ENCODE results near the gene FMN1.

The FMN1 gene

DNA sequence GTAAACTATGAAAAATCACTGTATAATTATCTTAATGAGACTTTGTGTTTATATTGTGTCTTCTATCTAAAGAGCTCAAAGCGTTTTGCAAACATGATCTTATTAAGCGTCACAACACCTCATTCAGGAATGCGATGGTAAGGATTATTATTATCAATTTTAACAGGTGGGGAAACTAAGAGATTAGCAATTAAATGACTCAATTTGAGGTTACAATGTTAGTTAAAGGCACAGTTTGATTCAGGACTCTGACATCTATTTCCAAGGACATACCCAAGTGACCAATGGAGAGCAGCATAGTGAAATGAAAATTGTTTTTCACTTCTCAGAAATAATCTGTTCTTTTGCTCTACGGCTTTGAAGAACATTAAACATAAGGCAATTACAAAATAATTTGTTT is 74.6 kb downstream of the FMN1 start:
- DNase-seq (ENCODE audit: low spot score), result no peak

DNA sequence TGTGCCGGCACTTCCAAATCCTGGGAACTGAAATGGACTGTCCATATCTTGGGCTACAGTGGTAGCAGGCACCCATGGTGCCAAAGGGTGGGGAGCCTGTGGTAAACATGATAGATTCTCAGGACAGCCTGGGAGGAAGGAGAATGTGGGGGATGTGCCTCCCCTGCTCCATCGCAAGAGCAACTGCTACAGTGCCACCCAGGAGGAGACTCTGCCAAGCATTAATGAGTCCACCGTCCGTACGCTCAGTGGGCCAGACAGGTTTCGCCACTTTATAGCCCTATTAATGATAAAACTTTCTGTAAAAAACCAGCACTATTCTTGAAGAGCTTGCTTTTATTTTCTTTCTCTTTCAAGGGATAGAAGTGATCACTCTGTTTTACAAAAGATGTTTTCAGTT is 75.2 kb downstream of the FMN1 start:
- DNase-seq (ENCODE audit: low spot score), result no peak

DNA sequence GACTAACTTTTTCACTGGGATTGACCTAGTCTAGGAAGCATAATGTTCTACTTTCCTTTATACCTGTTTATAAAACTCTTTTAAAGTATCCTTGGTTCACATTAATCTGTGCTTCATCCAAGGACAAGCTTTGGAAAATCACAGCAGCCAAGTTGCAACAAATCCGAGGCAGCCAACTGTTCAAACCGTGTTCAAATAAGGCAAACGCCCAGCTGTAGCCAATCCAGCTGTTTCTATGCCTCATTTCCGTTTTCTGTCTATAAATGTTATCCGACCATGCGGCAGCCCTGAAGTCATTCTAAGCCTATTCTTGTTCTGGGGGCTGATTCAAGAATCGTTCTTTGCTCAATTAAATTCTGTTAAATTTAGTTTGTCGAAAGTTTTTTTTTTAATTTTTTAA is 78.3 kb downstream of the FMN1 start:
- DNase-seq (ENCODE audit: low spot score), result no peak

DNA sequence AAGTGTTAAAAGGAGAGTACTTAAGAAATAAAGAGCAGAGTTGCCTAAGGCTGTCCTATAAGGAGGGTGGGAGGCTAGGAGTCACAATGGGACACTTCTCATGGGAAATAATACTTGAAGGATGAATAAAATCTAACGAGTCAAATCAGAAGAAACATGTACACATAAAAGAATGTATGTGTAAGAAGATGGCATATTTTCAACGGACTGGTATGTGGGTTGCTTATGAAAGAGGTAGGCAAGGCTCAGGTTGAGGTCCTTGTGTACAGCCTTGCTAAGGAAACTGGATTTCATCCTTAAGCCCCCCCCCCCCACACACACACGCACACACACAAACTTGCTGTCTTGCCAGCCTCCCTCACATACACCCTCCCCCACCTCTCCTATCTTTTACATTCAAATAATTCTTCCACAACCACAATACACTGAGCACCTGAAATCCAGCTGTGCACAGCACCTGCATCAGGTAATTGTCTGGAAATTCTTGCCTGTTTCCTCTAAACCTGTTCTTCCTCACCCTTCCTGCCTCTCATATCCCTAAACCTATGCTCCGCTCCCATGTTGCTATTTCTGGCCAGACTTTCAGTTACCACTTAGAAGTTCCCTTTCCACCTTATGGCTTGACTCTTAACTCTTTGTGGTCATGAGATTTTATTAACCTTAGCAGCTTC is 79.2 kb downstream of the FMN1 start:
- no peak for DNase-seq (ENCODE audit: low spot score)

DNA sequence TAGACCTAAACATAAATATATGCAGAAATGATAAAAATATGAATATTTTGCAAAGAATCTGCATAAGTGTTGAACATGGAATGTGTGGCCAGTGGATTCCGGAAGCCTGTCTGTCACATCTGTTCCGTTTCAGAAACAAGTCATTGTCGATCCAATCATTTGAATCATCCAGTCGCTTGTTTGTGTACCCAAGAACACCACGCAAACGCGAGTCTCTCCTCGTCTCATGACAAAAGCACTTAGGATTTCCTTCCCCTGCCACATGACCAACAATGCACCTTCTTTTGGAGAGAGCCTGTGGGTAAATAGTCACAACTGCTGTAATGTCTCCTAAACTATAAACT is 80.2 kb downstream of the FMN1 start:
- DNase-seq (ENCODE audit: low spot score), result no peak

DNA sequence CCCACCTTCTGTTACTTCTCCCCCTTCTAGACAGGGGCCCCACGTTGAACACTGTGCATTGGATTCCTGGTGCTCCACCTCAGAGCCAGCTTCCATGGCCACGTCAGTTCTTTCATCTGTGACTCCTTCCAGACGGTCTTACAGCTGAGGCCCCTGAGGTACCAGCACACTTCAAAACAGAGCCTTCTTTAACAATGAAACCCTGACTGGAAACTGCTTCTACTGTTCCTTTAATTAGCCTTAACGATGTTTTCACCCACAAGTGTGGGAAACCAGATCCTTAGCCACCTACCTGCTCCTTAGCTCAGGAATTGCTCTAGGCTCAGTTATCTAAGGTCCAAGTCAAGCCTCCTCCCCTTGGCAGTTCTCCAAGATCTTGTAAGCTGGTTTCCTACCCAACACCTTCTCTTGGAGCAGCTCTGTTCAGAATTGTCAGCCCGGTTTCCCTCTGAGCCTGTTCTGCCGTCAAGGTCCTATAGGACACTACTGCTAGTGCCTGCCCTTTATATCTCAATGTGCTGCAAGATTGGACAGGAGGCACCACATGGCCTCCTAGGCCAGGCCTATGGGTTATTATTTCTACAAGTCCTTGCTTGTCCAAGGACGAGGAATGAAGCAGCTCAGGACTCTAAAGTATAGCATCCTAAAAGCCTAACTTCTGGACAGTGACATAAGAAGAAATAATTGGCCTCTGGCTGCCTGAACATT is 80.7 kb downstream of the FMN1 start:
- no peak for DNase-seq (ENCODE audit: low spot score)

DNA sequence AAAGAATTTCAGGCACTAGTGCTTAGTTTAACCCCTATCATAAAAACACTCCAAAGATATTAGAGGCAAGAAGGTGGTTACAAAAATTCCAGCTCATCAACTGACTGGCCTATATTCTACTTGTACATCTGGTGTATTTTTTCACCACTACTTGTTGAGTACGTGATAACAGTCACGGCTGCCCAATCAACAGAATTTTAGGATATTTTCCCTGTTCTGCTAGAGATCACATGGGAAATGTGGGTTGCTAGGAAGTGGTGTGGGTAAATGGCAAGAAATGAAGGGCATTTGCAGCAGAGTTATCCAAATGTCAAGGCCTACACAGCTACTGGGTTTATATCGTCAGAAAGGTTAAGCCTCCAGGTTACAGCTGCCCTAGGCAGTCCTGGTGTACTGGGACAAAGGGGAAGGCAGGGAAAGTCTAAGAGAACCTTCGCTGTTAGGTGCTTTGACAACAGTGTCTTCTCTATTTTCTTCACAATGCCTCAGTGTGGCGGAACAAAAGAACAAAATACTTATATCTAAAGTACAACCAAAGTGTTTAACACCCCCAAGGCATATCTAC is 81.9 kb downstream of the FMN1 start:
- DNase-seq (ENCODE audit: low spot score), result peak; percentile 14

DNA sequence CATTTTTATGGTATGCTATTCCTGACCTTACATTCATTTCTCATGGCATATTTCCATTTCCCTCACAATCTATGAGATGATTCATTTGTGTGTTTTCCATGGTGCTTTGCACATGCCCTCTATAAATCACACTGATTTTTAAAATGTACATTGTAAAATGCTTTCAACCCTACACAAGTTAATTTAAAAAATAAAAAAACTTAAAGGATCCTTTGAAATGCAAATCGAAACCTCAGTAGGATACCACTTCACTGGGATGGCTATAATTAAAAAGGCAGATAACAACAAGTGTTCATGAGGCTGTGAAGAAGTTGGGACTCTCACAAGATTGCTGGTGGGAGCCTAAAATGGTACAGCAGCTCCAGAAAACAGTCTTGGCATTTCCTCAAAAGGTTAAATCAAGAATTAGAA is 83.5 kb downstream of the FMN1 start:
- DNase-seq (ENCODE audit: low spot score), result no peak

DNA sequence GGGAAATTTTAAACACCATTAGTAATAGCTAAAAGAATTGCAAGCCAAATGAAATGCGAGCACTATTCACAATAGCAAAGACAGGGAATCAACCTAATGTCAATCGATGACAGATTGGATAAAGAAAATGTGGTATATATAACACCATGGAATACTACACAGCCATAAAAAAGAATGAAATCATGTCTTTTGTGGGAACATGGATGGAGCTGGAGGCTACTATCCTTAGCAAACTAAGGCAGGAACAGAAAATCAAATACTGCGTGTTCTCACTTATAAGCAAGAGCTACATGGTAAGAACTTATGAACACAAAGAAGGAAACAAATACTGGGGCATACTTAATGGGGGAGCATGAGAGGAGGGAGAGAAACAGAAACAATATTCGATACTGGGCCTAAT is 85.2 kb downstream of the FMN1 start:
- no peak for DNase-seq (ENCODE audit: low spot score)

DNA sequence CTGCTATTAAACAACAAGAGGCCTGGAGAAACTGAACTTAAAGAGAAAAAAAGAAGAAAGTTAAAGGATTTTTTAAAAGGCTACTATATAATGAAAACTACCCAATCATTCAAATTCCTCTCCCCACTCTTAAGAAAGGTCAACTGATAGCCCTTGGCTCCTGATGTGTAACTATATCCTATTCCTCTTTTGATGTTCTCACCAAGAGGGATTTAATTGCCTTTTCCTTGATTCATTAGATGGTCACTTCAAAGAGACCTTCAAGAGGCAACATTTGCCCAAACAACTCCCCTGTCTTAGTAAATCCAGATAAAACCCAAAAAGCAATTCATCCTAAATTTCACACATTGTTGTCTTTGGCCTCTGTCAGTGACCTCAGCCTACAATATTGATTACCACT is 86.0 kb downstream of the FMN1 start:
- DNase-seq (ENCODE audit: low spot score), result no peak

DNA sequence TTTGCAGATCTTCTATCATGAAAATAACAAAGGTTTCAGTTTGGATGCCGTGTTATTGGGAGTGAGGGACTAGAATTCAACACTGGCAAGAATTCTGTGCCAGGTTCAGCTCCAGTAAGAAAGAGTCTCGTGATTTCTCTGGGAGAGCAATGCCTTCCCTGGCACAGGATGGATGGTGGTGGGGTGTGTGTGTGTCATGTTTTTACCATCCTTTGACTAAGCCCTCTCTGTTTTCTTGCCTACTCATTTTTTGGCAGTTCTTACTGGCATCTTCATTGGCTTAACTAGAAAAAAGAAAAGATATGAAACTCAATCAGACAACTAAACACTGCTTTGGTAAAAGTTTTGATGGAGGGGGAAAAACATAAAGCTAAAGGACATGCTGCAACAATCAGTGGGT is 86.6 kb downstream of the FMN1 start:
- DNase-seq (ENCODE audit: low spot score), result no peak

DNA sequence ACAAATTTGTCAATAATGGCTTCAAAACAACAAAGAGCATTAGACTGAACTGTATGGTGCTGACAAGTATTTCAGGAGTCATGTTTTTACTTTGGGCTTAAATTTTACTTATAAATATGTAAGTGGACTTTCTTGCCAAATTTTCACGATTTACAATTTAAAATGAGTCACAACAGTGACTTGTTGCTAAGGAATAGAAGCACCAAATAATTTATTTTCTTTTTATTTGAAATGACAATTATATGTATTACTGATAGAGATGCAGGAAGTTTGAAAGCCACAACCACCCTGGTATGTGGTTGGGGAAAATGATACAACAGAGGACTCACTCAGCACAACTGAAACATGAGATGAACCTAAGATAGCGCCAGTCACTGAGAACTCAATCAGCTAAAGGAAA is 90.3 kb downstream of the FMN1 start:
- peak; percentile 53 for DNase-seq (ENCODE audit: low spot score)

DNA sequence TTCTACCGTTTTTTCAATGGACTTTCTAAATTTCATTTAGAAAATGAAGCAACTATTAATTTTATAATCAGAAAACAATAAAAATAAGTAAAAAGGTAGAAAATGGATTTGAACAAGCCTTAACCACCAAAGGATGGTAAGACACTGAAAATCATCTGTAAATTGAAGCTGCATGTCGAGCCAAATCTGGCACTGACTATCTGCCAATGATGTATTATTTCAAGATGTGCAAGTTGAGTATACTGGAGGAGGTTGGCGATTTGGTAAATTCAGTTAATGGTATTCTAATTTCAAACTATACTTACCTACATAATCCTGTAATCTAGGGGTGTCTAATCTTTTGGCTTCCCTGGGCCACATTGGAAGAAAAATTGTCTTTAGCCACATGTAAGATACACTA is 93.5 kb downstream of the FMN1 start:
- no peak for DNase-seq (ENCODE audit: low spot score)

DNA sequence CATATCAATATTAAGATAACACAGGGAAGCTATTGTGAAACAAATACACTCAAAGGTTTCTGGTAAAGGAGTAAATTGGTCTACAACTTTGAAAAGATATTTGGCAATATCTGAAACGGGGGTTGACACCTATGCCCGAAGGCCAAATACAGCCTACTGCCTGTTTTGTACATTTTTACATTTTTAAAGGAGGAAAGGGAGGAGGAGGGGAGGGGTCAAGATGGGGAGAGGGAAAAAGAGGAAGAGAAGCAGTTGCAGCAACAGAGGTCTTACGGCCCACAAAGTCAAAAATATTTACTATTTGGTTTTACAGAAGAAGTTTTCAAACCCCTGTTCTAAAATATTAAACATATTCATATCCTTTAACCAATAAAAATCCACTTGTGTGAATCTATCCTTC is 94.2 kb downstream of the FMN1 start:
- no peak for DNase-seq (ENCODE audit: low spot score)

DNA sequence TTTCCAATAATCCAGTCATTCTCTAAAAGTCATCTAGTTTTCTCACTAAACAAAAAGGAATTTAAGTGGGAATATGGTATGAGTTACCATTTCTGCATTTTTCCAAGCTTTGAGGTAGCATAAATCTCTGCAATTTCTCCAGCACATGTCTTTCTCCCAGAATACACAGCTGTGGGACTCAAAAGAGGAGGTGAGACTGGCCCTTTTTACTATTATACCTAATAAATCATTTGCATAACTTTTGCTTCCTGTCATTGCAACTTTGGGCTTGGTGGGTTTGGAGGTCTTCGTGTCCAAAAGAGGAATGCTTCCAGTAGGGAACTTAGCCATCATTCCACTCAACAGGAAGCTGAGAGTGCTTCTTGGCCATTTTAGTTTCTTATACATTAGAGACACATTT is 94.8 kb downstream of the FMN1 start:
- DNase-seq (ENCODE audit: low spot score), result no peak

DNA sequence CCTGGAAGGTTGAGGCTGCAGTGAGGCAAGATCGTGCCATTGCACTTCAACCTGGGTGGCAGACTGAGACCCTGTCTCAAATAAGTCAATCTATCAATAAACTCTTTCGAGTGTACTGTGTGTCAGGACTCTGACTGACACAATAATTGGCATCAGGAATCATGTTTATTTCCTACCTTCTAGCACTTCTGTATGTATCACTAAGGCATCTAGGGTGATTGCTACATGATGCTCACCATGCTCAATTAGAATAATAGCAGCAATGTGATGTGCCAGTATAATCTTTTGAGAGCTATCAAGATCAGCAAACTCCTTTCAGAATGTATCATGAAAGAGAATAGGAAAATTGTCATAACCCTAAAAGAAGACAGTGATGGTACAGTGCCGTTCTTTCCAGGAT is 95.3 kb downstream of the FMN1 start:
- no peak for DNase-seq (ENCODE audit: low spot score)

DNA sequence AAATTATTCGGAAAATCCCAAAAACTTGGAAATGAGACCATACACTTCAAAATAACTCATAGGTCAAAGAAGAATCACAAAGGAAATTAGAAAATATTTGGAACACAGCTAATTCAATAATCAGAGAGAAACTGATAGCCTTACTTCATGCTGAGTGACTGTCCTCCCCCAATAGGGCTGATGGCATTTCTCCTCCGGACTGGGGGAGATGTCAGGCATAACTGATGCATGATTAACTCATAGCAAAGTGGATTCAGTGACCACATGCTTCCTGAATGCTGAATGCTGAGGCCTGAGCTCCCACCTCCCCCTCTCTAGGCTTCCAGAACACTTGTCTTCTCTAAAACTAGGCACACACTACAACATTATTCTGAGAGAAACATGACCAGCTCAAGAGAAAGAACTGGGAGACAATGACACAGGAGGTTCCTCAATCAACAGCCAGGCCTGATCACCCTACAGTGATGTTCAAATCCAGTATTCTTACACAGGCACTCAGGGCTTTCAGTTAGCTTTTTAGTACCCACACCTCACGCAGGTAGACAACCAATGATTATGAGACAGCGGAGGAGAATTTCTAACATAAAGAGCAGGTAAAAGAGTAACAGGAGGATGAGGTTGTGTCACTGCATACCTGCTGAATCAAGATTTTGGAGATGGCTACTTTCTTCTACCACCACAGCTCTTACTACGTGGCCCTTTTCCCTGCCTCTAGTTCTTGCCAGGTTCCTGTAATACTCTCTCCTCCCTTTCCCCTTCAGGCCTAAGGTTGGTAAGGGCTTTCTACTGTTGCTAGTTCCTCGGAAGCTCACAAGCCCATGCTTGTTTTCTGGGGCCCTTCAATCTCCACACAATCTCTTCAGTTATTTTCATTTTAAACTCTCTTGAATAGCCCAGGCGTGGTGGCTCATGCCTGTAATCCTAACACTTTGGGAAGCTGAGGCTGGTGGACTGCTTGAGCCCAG is 96.1 kb downstream of the FMN1 start:
- peak; percentile 93 for DNase-seq (ENCODE audit: low spot score)

DNA sequence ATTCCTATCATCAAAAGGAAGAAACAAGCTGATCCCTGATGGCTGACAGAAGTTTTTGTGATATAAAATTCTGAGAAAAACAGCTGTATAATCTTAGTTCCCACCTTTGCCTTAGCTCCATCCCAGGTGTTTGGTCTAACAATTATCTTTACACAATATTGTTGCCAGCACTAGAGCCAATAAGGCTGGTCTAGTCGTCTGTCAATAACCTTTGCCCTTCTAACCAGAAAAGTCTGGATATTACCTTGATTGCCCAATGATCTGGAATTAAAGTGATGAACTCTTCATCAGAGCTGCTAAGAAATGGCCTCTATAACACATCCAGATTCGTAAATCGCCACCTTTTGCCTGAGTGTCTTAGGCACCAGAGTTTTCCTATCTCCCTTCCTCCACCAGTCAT is 98.4 kb downstream of the FMN1 start:
- DNase-seq (ENCODE audit: low spot score), result no peak

DNA sequence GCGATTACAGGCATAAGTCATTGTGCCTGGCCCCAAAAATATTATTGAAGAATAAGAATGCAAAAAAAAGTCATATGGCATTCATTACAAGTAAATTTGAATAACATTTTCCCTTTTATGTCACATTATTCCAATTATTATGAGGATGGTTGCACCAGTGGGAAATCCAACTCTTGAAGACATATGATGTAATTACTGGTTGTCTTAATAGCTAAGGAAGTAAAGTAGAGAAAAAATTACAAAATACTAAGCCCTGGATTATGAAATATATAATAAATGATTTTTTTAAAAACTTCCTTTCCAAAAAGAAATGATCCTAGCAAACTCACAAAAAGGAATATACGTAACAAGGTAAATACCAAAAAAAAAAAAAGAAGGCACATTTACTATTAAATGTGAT is 98.9 kb downstream of the FMN1 start:
- no peak for DNase-seq (ENCODE audit: low spot score)

DNA sequence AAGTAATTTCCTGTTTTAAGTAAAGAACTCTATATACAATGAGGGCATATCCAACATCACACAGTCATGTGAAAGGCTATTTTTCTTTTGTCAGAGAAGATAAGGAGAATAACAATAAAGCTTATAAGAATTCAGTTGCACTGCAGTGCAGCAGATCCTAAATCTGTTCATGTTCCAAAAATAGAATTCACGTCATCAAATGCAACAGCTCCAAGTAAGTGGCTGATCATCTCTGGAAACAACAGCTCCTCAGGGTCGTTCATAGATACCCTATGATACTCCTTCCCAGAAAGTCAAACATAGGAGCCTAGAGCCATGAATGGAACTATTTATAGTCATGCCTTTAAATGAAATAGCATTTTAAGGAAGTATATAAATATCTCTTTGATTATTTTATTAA is 100.2 kb downstream of the FMN1 start:
- no peak for DNase-seq (ENCODE audit: low spot score)

DNA sequence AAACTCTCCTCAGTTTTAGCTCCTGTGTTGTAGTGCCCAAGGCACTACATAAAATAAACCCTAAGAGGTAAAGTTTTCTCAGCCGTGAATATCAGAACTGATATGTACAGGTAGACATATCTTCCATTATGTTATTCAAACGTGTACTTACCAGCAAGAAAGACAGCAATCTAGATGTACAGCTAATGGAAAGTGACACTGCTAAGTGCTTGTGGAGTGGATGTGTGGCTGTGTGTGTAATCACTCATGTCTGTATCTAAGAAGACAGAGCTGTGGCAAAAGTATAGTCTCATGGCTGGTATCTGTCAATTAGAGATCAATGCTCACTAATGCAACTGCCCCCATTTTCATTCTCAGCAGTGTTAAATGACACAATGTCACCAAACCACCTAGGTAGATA is 101.3 kb downstream of the FMN1 start:
- DNase-seq (ENCODE audit: low spot score), result no peak

DNA sequence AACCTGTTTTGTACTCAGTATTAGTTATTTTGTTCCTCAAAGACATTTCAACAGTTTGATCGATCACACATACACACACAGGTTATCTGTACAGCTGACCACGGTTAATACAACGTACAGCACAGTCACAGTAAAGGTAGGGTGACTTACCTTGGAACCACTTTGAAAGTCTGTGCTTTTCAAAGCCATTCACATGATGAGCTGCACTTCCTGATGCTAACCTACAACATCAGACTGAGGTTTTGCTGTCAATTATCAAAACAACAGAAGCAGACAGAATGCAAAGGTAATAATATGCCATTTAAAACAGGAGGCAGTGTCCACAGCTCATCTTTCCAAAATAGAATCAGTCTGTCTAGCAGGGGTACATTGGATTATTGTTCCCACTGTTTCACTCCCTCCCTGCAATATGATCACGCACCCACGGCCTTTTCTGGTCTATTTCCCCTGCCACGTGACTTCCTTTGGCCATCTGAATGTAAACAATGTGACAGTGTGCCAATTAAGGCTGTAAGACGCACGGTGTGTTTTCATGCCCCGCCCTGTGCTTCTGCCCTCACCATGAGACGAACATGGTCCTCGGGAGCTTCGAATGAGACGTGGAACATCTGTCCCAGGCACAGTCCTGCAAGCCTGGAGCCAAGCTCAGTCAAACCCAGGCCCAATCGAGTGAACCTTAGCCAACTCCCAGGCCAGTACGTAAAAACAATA is 102.4 kb downstream of the FMN1 start:
- DNase-seq (ENCODE audit: low spot score), result no peak
